ENCODE data around the gene DTX3L.

DNA sequence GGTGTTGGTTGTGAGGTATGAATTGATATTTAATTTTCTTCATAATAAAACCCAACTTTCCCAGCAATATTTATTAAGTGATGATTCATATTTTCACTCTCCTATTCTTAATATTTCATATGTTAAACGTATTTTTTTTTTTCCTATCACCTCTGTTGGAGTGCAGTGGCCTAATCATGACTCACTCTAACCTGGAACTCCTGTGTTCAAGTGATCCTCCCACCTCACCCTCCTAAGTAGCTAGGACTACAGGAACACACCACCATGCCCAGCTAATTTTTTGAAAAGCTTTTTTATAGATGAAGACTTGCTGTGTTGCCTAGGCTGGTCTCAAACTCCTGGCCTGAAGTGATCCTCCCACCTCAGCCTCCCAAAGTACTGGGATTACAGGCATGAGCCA is 22.0 kb downstream of the DTX3L start:
- TF ChIP-seq, protein P1, sequence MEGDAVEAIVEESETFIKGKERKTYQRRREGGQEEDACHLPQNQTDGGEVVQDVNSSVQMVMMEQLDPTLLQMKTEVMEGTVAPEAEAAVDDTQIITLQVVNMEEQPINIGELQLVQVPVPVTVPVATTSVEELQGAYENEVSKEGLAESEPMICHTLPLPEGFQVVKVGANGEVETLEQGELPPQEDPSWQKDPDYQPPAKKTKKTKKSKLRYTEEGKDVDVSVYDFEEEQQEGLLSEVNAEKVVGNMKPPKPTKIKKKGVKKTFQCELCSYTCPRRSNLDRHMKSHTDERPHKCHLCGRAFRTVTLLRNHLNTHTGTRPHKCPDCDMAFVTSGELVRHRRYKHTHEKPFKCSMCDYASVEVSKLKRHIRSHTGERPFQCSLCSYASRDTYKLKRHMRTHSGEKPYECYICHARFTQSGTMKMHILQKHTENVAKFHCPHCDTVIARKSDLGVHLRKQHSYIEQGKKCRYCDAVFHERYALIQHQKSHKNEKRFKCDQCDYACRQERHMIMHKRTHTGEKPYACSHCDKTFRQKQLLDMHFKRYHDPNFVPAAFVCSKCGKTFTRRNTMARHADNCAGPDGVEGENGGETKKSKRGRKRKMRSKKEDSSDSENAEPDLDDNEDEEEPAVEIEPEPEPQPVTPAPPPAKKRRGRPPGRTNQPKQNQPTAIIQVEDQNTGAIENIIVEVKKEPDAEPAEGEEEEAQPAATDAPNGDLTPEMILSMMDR (IDR thresholded peaks at IDR 0.05; ENCODE audit: insufficient read depth, low read depth, low read length) = no peak
- TF ChIP-seq EZH2 (IDR thresholded peaks at IDR 0.05; ENCODE audit: insufficient read depth, low read length) = no peak

All from astrocyte (in vitro differentiated cells and primary cell).